K562 (cell line): ENCODE data around the gene SIGLEC9. TPM values are rescaled to one million over a fixed set of nuclear protein-coding genes. Genes with fewer than 3 reads are reported as not detected.

Experiments used
- CHD7 ChIP-seq: fragments of 200-600 bp; sonication (generic); IDR thresholded peaks from one replicate; pipeline ENCODE4 v1.6.1; 2012; ENCODE audit warnings: mild to moderate bottlenecking, low read depth, low read length, inconsistent platforms
- CXXC5 ChIP-seq: fragments of 250-450 bp; sonication (Bioruptor Pico); IDR thresholded peaks from 2 replicates; pipeline ENCODE4 v1.8.0; 2022; ENCODE audit warnings: inconsistent platforms, mild to moderate bottlenecking, moderate library complexity
- E2F4 ChIP-seq: sonication (generic); formaldehyde crosslinking; IDR thresholded peaks from 2 replicates; pipeline ENCODE4 v1.8.0; 2022; ENCODE audit warnings: mild to moderate bottlenecking, low read depth, missing genetic modification reagents
- GTF2E2 ChIP-seq: fragments of 200-800 bp; sonication (Bioruptor generic); IDR thresholded peaks from 2 replicates; pipeline ENCODE4 v1.6.1; 2016; ENCODE audit warnings: missing genetic modification characterization, missing compliant biosample characterization
- HLTF ChIP-seq: fragments of 450-650 bp; IDR thresholded peaks from 2 replicates; pipeline ENCODE4 v1.6.1; 2016
- RBFOX2 ChIP-seq: fragments of 200-400 bp; formaldehyde crosslinking; IDR thresholded peaks from 2 replicates; pipeline ENCODE4 v1.6.1; 2017; ENCODE audit warnings: low read depth, mild to moderate bottlenecking, low read length, moderate library complexity
- SAP30 ChIP-seq: fragments of 200-600 bp; sonication (generic); IDR thresholded peaks from 2 replicates; pipeline ENCODE4 v1.6.1; 2012; ENCODE audit warnings: borderline replicate concordance, low read depth, mild to moderate bottlenecking, moderate library complexity, low read length, control low read depth, inconsistent platforms; ENCODE audit not compliant: insufficient read depth, poor library complexity, severe bottlenecking
- ZBTB2 ChIP-seq: fragments of 450-650 bp; IDR thresholded peaks from 2 replicates; pipeline ENCODE4 v1.6.1; 2016; ENCODE audit warnings: antibody characterized with exemption
- ZBTB7A ChIP-seq: IDR thresholded peaks from 2 replicates; pipeline ENCODE4 v1.6.1; 2011; ENCODE audit warnings: low read depth, mild to moderate bottlenecking, low read length, moderate library complexity, borderline replicate concordance; ENCODE audit not compliant: control insufficient read depth
- ZNF12 ChIP-seq: sonication (generic); formaldehyde crosslinking; IDR thresholded peaks from 2 replicates; pipeline ENCODE4 v1.4.0; 2020; ENCODE audit warnings: mild to moderate bottlenecking, missing genetic modification reagents
- ZNF143 ChIP-seq: sonication (generic); formaldehyde crosslinking; IDR thresholded peaks from 2 replicates; pipeline ENCODE4 v1.9.0; 2022; ENCODE audit warnings: mild to moderate bottlenecking, missing genetic modification reagents
- ZNF24 ChIP-seq: fragments of 450-650 bp; IDR thresholded peaks from 2 replicates; pipeline ENCODE4 v1.6.1; 2016
- ZNF347 ChIP-seq: fragments of 450-650 bp; formaldehyde crosslinking; IDR thresholded peaks from 2 replicates; pipeline ENCODE4 v1.4.0; 2020; ENCODE audit warnings: low read depth, mild to moderate bottlenecking, moderate library complexity
- polyA plus RNA-seq, 8 experiments: library from polyadenylated mRNA; depleted of rRNA in 4 of 8; stranded (reverse) in 5 of 8; unstranded in 3 of 8; fragments of >200 nt; fragmentation: Nextera tagmentation in 2 of 8; fragmentation: Illumina TruSeq in 1 of 8; extraction: Ambion mirVana in 2 of 8; extraction: Trizol in 1 of 8; gene quantifications; 2 replicates each; pipeline versions ENCODE4 v1.2.1 to v1.2.3, GENCODE V29; 2011 to 2014; ENCODE audit warnings: inconsistent platforms in 1 of 8, missing spikeins in 1 of 8
- total RNA-seq, 7 experiments: library from RNA; depleted of rRNA in 6 of 7; stranded (reverse); fragments of >200 nt in 6 of 7; fragmentation: Illumina TruSeq in 2 of 7; extraction: Trizol in 2 of 7; gene quantifications; 2 replicates each; pipeline versions ENCODE4 v1.2.1 to v1.2.3, GENCODE V29; 2011 to 2021; ENCODE audit warnings: low replicate concordance in 1 of 7

The SIGLEC9 gene
- total and polyA plus RNA-seq, 9 of the 15 experiments (the other 6 are each of a cell fraction or from before 2014, with no cell fraction given): 0.09 to 0.34 (median 0.22) TPM; not detected in 4

GRCh38 chr19:51127755-51128154 is 3.0 kb downstream of the SIGLEC9 start (continued):
- no peak for TF ChIP-seq E2F4
- no peak for TF ChIP-seq ZNF24
- no peak for TF ChIP-seq HLTF
- no peak; the same call in 1 of the 2 replicates for TF ChIP-seq ZNF12 (CRISPR knock-in tag)
- no peak for TF ChIP-seq SAP30
- TF ChIP-seq ZNF347 (CRISPR knock-in tag): no peak
- no peak for TF ChIP-seq RBFOX2
- TF ChIP-seq ZBTB7A: peak; percentile 80
- no peak for TF ChIP-seq ZBTB2
- no peak for TF ChIP-seq CHD7
- TF ChIP-seq CXXC5 (CRISPR knock-in tag): no peak
- TF ChIP-seq GTF2E2 (tag): 0 out of 2 replicates have a peak, but pooled peaks have one; percentile 38
- no peak for TF ChIP-seq ZNF143 (CRISPR knock-in tag)
